ENCODE data around the gene IMMP1L.

GRCh38 chr11:31450841-31451240 lies 58.6 kb downstream of the IMMP1L start:
- TF ChIP-seq CTCF (IDR thresholded peaks at IDR 0.05) (no peak), POLR2A (IDR thresholded peaks at IDR 0.05) (no peak), POLR2AphosphoS5 (IDR thresholded peaks at IDR 0.05) (no peak)

All from stomach (tissue), 4 donors.